ENCODE data around the gene VSTM2L. TPM values are rescaled to one million over a fixed set of nuclear protein-coding genes. Genes with fewer than 3 reads are reported as not detected.

Gene VSTM2L
- total and polyA plus RNA-seq, 8 donors = 1.1 to 10.1 (median 2.8) TPM

GRCh38 chr20:37986044-37986858 is 83.3 kb downstream of the VSTM2L start:
- peak overlapping the region in 3 of 4 donors; percentile 39 to 63 (median 58) for H3K27ac ChIP-seq

GRCh38 chr20:37986873-37987601 is 84.1 kb downstream of the VSTM2L start:
- peaks cover 0 to 24% (median 16%) of the 10 kb centered on the region in 3 donors for H3K4me1 ChIP-seq
- no peaks in the 10 kb centered on the region for H3K9me3 ChIP-seq
- WGBS, 2 donors = 67 to 68% methylated on average over 9 of the region's 9 CpGs
- ATAC-seq (peak; percentile 54 to 82 (median 77)), DNase-seq (peak in 5 of 6 donors; percentile 25 to 75 (median 74)), FAIRE-seq (no peak)
- H3K27me3 ChIP-seq = no peaks in the 10 kb centered on the region
- H3K36me3 ChIP-seq = peaks cover 0 to 10% (median 0%) of the 10 kb centered on the region in 3 donors
- intact Hi-C loops (cut with DNase I) = no loop called here
- H3K27ac ChIP-seq = peak overlapping the region; percentile 33 to 63 (median 48)
- TF ChIP-seq CTCF (IDR thresholded peaks at IDR 0.05) = no peak
- no peak overlapping the region for H3K4me3 ChIP-seq

More at GRCh38 chr20:37986044-37986858, 83.3 kb downstream of the VSTM2L start:
- TF ChIP-seq CTCF (IDR thresholded peaks at IDR 0.05) = no peak
- H3K4me3 ChIP-seq = no peak overlapping the region
- intact Hi-C loops (cut with DNase I) = no loop called here
- FAIRE-seq (no peak), DNase-seq (no peak), ATAC-seq (peak in 1 of 4 donors; percentile 13)
- peaks cover 0 to 24% (median 16%) of the 10 kb centered on the region in 3 donors for H3K4me1 ChIP-seq
- 63 to 65% methylated on average over 9 of the region's 9 CpGs for WGBS, 2 donors
- no peaks in the 10 kb centered on the region for H3K27me3 ChIP-seq
- H3K36me3 ChIP-seq = peaks cover 0 to 10% (median 0%) of the 10 kb centered on the region in 3 donors
- no peaks in the 10 kb centered on the region for H3K9me3 ChIP-seq

GRCh38 chr20:37987602-37988290 is 84.8 kb downstream of the VSTM2L start:
- intact Hi-C loops (cut with DNase I) = no loop called here
- no peaks in the 10 kb centered on the region for H3K9me3 ChIP-seq
- peak overlapping the region; percentile 33 to 63 (median 48) for H3K27ac ChIP-seq
- DNase-seq = no peak
- FAIRE-seq = no peak
- WGBS, 2 donors = 68 to 77% methylated on average over 11 to 12 of the region's 12 CpGs
- TF ChIP-seq CTCF (IDR thresholded peaks at IDR 0.05) = no peak
- ATAC-seq = no peak
- H3K4me1 ChIP-seq = peaks cover 0 to 24% (median 16%) of the 10 kb centered on the region in 3 donors
- H3K4me3 ChIP-seq = no peak overlapping the region
- H3K36me3 ChIP-seq = peaks cover 0 to 6% (median 0%) of the 10 kb centered on the region in 3 donors
- no peaks in the 10 kb centered on the region for H3K27me3 ChIP-seq

GRCh38 chr20:37988306-37988954 is 85.5 kb downstream of the VSTM2L start:
- intact Hi-C loops (cut with DNase I) = no loop called here
- no peak for ATAC-seq
- TF ChIP-seq CTCF (IDR thresholded peaks at IDR 0.05) = no peak

More at GRCh38 chr20:37988306-37988954, 85.5 kb downstream of the VSTM2L start:
- peaks cover 0 to 24% (median 16%) of the 10 kb centered on the region in 3 donors for H3K4me1 ChIP-seq
- H3K4me3 ChIP-seq = no peak overlapping the region
- H3K9me3 ChIP-seq = no peaks in the 10 kb centered on the region
- peak overlapping the region in 3 of 4 donors; percentile 39 to 63 (median 56) for H3K27ac ChIP-seq
- no peak for DNase-seq
- no peak for FAIRE-seq
- H3K27me3 ChIP-seq = no peaks in the 10 kb centered on the region
- H3K36me3 ChIP-seq = no peaks in the 10 kb centered on the region
- WGBS, 2 donors = 89 to 96% methylated on average over 5 of the region's 5 CpGs
